ENCODE data around the gene MFAP2. TPM values are rescaled to one million over a fixed set of nuclear protein-coding genes. Genes with fewer than 3 reads are reported as not detected.

The MFAP2 gene
- total and polyA plus RNA-seq, 8 donors, result 2.7 to 31.5 (median 9.0) TPM; not detected in 1

GRCh38 chr1:16961297-16962133, 18.9 kb downstream of the MFAP2 start:
- 87 to 91% (median 87%) methylated on average over 14 of the region's 14 CpGs for WGBS, 5 donors
- no peak for DNase-seq
- Histone ChIP-seq H3K4me3 (peak overlapping the region; percentile 44 to 49 (median 46)), H3K4me1 (peaks cover 0 to 25% (median 19%) of the 10 kb centered on the region in 4 donors), H3K27ac (peak overlapping the region in 2 of 5 donors; percentile 79 to 84), H3K36me3 (peaks cover 10 to 46% (median 23%) of the 10 kb centered on the region in 4 donors), H3K27me3 (no peaks in the 10 kb centered on the region), H3K9me3 (no peaks in the 10 kb centered on the region)
- TF ChIP-seq, protein P1, sequence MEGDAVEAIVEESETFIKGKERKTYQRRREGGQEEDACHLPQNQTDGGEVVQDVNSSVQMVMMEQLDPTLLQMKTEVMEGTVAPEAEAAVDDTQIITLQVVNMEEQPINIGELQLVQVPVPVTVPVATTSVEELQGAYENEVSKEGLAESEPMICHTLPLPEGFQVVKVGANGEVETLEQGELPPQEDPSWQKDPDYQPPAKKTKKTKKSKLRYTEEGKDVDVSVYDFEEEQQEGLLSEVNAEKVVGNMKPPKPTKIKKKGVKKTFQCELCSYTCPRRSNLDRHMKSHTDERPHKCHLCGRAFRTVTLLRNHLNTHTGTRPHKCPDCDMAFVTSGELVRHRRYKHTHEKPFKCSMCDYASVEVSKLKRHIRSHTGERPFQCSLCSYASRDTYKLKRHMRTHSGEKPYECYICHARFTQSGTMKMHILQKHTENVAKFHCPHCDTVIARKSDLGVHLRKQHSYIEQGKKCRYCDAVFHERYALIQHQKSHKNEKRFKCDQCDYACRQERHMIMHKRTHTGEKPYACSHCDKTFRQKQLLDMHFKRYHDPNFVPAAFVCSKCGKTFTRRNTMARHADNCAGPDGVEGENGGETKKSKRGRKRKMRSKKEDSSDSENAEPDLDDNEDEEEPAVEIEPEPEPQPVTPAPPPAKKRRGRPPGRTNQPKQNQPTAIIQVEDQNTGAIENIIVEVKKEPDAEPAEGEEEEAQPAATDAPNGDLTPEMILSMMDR (IDR thresholded peaks at IDR 0.05), result no peak
- no peak for TF ChIP-seq POLR2A (IDR thresholded peaks at IDR 0.05)
- intact Hi-C loops (cut with DNase I; ENCODE audit: low total_unique reads), result loop anchor here (10.0 kb wide), 1 partner anchor 73 kb away; no protein-coding TSS in a partner anchor

DNA sequence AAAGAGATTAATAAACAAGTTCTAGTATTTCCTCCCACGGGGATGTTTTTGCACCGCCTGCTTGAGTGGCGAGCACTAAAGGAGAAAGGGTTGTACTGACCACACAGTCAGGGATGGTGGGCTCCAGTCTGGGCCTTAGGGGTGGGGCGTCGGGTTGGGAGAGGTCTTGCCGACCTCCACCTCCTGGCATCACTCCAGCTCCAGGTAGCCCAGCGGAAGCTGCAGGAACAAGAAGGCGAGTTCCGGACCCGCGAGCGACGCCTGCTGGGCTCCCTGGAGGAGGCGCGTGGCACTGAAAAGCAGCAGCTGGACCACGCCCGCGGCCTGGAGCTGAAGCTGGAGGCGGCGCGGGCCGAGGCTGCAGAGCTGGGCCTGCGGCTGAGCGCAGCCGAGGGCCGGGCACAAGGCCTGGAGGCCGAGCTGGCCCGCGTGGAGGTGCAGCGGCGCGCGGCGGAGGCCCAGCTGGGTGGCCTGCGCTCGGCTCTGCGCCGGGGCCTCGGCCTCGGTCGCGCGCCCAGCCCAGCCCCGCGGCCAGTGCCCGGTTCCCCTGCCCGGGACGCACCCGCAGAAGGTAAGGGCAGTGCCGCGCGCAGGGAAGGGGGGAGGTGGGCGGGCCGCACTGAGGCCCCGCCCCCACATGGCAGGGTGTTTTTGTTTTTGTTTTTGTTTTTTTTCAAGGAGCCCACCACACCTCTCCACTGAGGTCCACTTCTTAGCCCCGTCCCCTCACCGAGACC, 19.7 kb downstream of the MFAP2 start:
- Histone ChIP-seq H3K4me1 (peaks cover 0 to 23% (median 19%) of the 10 kb centered on the region in 4 donors), H3K9me3 (no peaks in the 10 kb centered on the region), H3K36me3 (peaks cover 8 to 46% (median 22%) of the 10 kb centered on the region in 4 donors), H3K27me3 (no peaks in the 10 kb centered on the region), H3K27ac (peak overlapping the region; percentile 11 to 84 (median 62)), H3K4me3 (peak overlapping the region; percentile 44 to 49 (median 46))
- peak; percentile 92 to 94 for DNase-seq
- WGBS, 5 donors, result 5 to 13% (median 6%) methylated on average over 32 to 56 of the region's 57 CpGs
- peak in 1 of 3 donors; percentile 69 for TF ChIP-seq POLR2AphosphoS5 (IDR thresholded peaks at IDR 0.05)
- TF ChIP-seq POLR2A (IDR thresholded peaks at IDR 0.05), result no peak
- TF ChIP-seq, protein P1 (IDR thresholded peaks at IDR 0.05), result peak in 5 of 7 experiments; percentile 61 to 75 (median 73)
- no peak for TF ChIP-seq EP300 (IDR thresholded peaks at IDR 0.05)
- intact Hi-C loops (cut with DNase I; ENCODE audit: low total_unique reads), result loop anchor here (10.0 kb wide), 1 partner anchor 74 kb away; no protein-coding TSS in a partner anchor

GRCh38 chr1:16958475-16958874, 21.9 kb downstream of the MFAP2 start:
- Histone ChIP-seq H3K27me3 (no peaks in the 10 kb centered on the region), H3K36me3 (peaks cover 11 to 52% (median 31%) of the 10 kb centered on the region in 4 donors), H3K4me3 (no peak overlapping the region), H3K9me3 (no peaks in the 10 kb centered on the region), H3K27ac (no peak overlapping the region), H3K4me1 (peaks cover 0 to 23% (median 17%) of the 10 kb centered on the region in 4 donors)
- no peak for DNase-seq
- intact Hi-C loops (cut with DNase I; ENCODE audit: low total_unique reads), result loop anchor here (10.0 kb wide), 1 partner anchor 276 kb away; no protein-coding TSS in a partner anchor
- WGBS, 5 donors, result 87 to 98% (median 96%) methylated on average over 6 to 12 of the region's 12 CpGs
- TF ChIP-seq POLR2A (IDR thresholded peaks at IDR 0.05) (no peak), EP300 (IDR thresholded peaks at IDR 0.05) (no peak), POLR2AphosphoS5 (IDR thresholded peaks at IDR 0.05) (no peak)
- TF ChIP-seq, protein P1 (IDR thresholded peaks at IDR 0.05), result no peak

DNA sequence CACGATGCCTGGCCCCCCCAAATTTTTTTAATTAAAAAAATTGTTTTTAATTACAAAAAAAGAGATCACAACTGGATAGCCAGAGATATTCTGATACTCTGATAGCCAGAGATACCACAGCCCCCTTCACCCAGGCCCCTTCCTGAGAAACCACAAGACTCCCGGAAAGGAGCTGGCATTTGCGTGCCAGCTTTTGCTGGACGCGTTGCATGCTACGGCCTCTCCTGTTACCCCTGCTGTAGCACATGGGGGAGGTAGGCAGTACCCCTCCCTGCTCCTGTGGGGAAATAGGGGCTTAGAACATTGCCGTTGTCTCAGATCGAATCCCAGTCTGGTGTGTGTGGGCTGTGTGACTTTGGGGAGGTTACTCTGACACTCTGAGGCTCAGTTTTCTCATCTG, 22.7 kb downstream of the MFAP2 start:
- Histone ChIP-seq H3K4me3 (no peak overlapping the region), H3K9me3 (no peaks in the 10 kb centered on the region), H3K27ac (no peak overlapping the region), H3K4me1 (peaks cover 0 to 23% (median 17%) of the 10 kb centered on the region in 4 donors), H3K27me3 (no peaks in the 10 kb centered on the region), H3K36me3 (peaks cover 11 to 52% (median 31%) of the 10 kb centered on the region in 4 donors)
- DNase-seq, result no peak
- 86 to 95% (median 89%) methylated on average over 8 of the region's 8 CpGs for WGBS, 5 donors
- intact Hi-C loops (cut with DNase I; ENCODE audit: low total_unique reads), result loop anchor here (10.0 kb wide), 1 partner anchor 277 kb away; no protein-coding TSS in a partner anchor
- TF ChIP-seq, protein P1 (IDR thresholded peaks at IDR 0.05), result no peak
- TF ChIP-seq POLR2AphosphoS5 (IDR thresholded peaks at IDR 0.05) (no peak), EP300 (IDR thresholded peaks at IDR 0.05) (no peak), POLR2A (IDR thresholded peaks at IDR 0.05) (no peak)
